HCT116 (cell line): ENCODE results near the gene ACOT4. TPM values are rescaled to one million over a fixed set of nuclear protein-coding genes. Genes with fewer than 3 reads are reported as not detected.
"Not testable (repeated sequence)": the region's sequence is repeated elsewhere in the genome, so short reads cannot be mapped to it uniquely, and the experiment has no call there.

ENCODE experiments used
- ATAC-seq: fragments of 200-7000 bp; cut with Tn5 transposase; 2 replicates; pipeline ENCODE4 v1.9.1; 2020; ENCODE audit warnings: mild to moderate bottlenecking, moderate library complexity
- BruUV-seq: library from RNA; stranded (reverse); fragments of 400-500 nt; replicated peaks from 2 replicates; lab custom pipeline; 2021; lab: Mats Ljungman, UMichigan
- CTCF ChIA-PET: fragments of 300-600 bp; sonication (Branson Sonifier 250); formaldehyde crosslinking; loops from one replicate; lab custom pipeline; 2021; ENCODE audit warnings: antibody characterized with exemption; lab: Charles Lee
- POLR2A ChIA-PET: fragments of 300-600, 350-600 bp; sonication (Branson Sonifier 250); formaldehyde crosslinking; loops from one replicate; lab custom pipeline; 2021; ENCODE audit warnings: antibody characterized with exemption; lab: Charles Lee
- RAD21 ChIA-PET, 2 experiments: fragments of 300-600 bp; sonication (Branson Sonifier 250); formaldehyde crosslinking; loops; one replicate each; lab custom pipeline; 2023; ENCODE audit warnings: low total read pairs in 2 of 2; ENCODE audit not compliant: uncharacterized antibody in 2 of 2, unreplicated experiment in 2 of 2, low non-redundant PET in 1 of 2; lab: Charles Lee
- DNase-seq: peaks from one replicate; pipeline ENCODE4 v3.0.0-alpha.2; 2010; ENCODE audit warnings: low read depth, low spot score
- H2AFZ ChIP-seq: fragments of 200-600 bp; shearing (Covaris generic), sonication (generic); 2 replicates; pipeline ENCODE4 v1.6.1; 2017; ENCODE audit warnings: low read depth, mixed run types, mixed read lengths, antibody characterized with exemption, low read length; ENCODE audit not compliant: poor library complexity, severe bottlenecking
- H3K27ac ChIP-seq: 2 replicates; pipeline ENCODE4 v1.5.1; 2012; ENCODE audit warnings: low read depth, low read length
- H3K27me3 ChIP-seq: fragments of 200-600 bp; sonication (generic); 2 replicates; pipeline ENCODE4 v1.6.1; 2016; ENCODE audit warnings: mixed run types, low read length, mixed read lengths; ENCODE audit not compliant: insufficient read depth
- H3K36me3 ChIP-seq, 2 experiments: fragments of 200-500 bp in 1 of 2; fragments of 200-600 bp in 1 of 2; sonication (Bioruptor generic) in 1 of 2; sonication (generic) in 1 of 2; 2 replicates each; pipeline versions ENCODE4 v1.5.1 to v1.6.1; 2014 to 2016; ENCODE audit warnings: low read length in 2 of 2, inconsistent platforms in 1 of 2, mixed read lengths in 1 of 2, mixed run types in 1 of 2; ENCODE audit not compliant: insufficient read depth in 2 of 2, control insufficient read depth in 1 of 2
- H3K4me1 ChIP-seq, 2 experiments: fragments of 200-600 bp in 1 of 2; sonication (generic) in 1 of 2; 2 replicates each; pipeline versions ENCODE4 v1.5.1 to v1.6.1; 2012 to 2017; ENCODE audit warnings: low read length in 2 of 2, inconsistent platforms in 1 of 2, mild to moderate bottlenecking in 1 of 2, mixed read lengths in 1 of 2, mixed run types in 1 of 2, moderate library complexity in 1 of 2; ENCODE audit not compliant: insufficient read depth in 2 of 2, control insufficient read depth in 1 of 2
- H3K4me2 ChIP-seq: fragments of 200-600 bp; sonication (generic); 2 replicates; pipeline ENCODE4 v1.6.1; 2017; ENCODE audit warnings: mixed run types, low read length, mixed read lengths
- H3K4me3 ChIP-seq, 2 experiments: fragments of 200-600 bp in 1 of 2; sonication (generic) in 1 of 2; replicated peaks in 1 of 2; 2 replicates each; pipeline ENCODE4 v1.5.1; 2011 to 2016; ENCODE audit warnings: low read length in 2 of 2, control low read depth in 1 of 2, low read depth in 1 of 2, mild to moderate bottlenecking in 1 of 2, mixed read lengths in 1 of 2, mixed run types in 1 of 2
- H3K79me2 ChIP-seq: fragments of 200-600 bp; sonication (generic); 2 replicates; pipeline ENCODE4 v1.6.1; 2017; ENCODE audit warnings: mild to moderate bottlenecking, mixed run types, low read length, moderate library complexity, mixed read lengths; ENCODE audit not compliant: insufficient read depth
- H3K9ac ChIP-seq: fragments of 200-600 bp; sonication (generic); 2 replicates; pipeline ENCODE4 v1.6.1; 2016; ENCODE audit warnings: low read length, mixed read lengths
- H3K9me2 ChIP-seq: fragments of 200-600 bp; sonication (generic), shearing (Covaris generic); 2 replicates; pipeline ENCODE4 v1.6.1; 2017; ENCODE audit warnings: mixed run types, mild to moderate bottlenecking, moderate library complexity; ENCODE audit not compliant: insufficient read depth
- H3K9me3 ChIP-seq, 2 experiments: fragments of 200-500 bp in 1 of 2; fragments of 200-600 bp in 1 of 2; sonication (Bioruptor generic) in 1 of 2; sonication (generic) in 1 of 2; 2 replicates each; pipeline ENCODE4 v1.6.1; 2014 to 2017; ENCODE audit warnings: low read length in 2 of 2, mixed read lengths in 2 of 2, inconsistent platforms in 1 of 2, low read depth in 1 of 2, mild to moderate bottlenecking in 1 of 2, mixed run types in 1 of 2, moderate library complexity in 1 of 2; ENCODE audit not compliant: control insufficient read depth in 1 of 2, insufficient read depth in 1 of 2
- H4K20me1 ChIP-seq: fragments of 200-600 bp; sonication (generic), shearing (Covaris generic); 2 replicates; pipeline ENCODE4 v1.6.1; 2017; ENCODE audit warnings: mixed run types, mild to moderate bottlenecking, moderate library complexity; ENCODE audit not compliant: insufficient read depth
- CBX3 ChIP-seq: IDR thresholded peaks from 2 replicates; pipeline ENCODE4 v1.6.1; 2012; ENCODE audit warnings: low read depth
- EZH2phosphoT487 ChIP-seq: fragments of 200-600 bp; IDR thresholded peaks from 2 replicates; pipeline ENCODE4 v1.6.1; 2018; ENCODE audit warnings: antibody characterized with exemption, borderline replicate concordance
- RAD21 ChIP-seq: IDR thresholded peaks from 2 replicates; pipeline ENCODE4 v1.6.1; 2012; ENCODE audit warnings: low read depth, mild to moderate bottlenecking
- SIN3A ChIP-seq: IDR thresholded peaks from 2 replicates; pipeline ENCODE4 v1.6.1; 2012; ENCODE audit warnings: low read depth
- intact Hi-C: fragments of 100-400 bp; cut with micrococcal nuclease; formaldehyde crosslinking; loops from 2 replicates; pipeline ENCODE4 v1.10.0; 2022
- total RNA-seq: library from RNA; stranded (reverse); gene quantifications from one replicate; pipeline ENCODE4 v1.2.1, GENCODE V29; 2021; ENCODE audit not compliant: unreplicated experiment
- TF ChIP-seq, protein P1 (sequence below), 3 experiments: fragments of 200-600 bp in 1 of 3; sonication (generic) in 1 of 3; IDR thresholded peaks in 2 of 3; conservative IDR thresholded peaks in 1 of 3; 2 replicates each; pipeline ENCODE4 v1.5.1; 2012 to 2017; ENCODE audit warnings: low read depth in 2 of 3, low read length in 2 of 3, antibody characterized with exemption in 1 of 3, borderline replicate concordance in 1 of 3, control low read depth in 1 of 3, mild to moderate bottlenecking in 1 of 3, mixed read lengths in 1 of 3, mixed run types in 1 of 3, moderate library complexity in 1 of 3; ENCODE audit not compliant: insufficient read depth in 1 of 3

ACOT4 gene
- total RNA-seq, 1 experiment from 2014 or later, result not detected

DNA sequence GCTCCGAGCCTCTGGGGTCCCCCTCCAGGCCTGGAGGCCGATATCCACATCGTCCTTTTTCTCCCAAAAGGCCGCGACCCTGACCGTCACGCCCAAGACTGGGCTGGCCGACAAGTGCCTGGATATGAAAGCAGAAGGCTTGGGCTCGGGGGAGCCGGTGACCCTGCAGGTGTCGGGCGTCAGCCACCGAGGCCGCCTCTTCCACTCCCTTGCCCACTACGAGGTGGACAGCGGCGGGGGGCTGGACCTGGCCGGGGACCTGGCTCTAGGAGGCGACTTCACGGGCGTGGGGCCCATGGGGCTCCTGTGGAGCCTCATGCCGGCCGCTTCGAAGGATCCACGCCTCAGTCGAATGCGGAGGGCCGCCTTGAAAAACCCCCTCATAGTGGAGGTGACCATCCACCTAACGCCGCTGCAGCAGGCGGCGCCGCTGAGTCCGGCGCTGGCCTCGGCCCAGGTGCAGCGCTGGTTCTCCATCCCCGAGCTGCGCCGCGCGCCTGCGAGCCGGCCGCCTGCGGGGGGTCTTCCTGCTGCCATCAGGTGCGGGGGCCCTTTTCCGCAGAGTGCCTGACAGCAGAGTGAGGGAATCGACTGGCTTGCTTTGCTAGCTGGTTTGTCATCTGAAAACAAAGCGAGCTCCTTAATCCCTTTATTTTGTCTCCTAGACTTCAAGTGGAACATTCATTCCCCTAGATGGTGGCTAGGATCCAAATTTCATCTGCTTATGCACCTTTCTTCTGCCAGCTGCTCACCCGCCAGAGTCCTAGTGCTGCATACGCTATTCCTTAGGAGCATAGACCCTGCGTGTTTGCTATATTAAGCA, 42.5 kb downstream of the ACOT4 start:
- POLR2A ChIA-PET, result no interaction called here
- peak overlapping the region; percentile 61; the same call in 1 of the 2 replicates for H3K4me2 ChIP-seq
- ATAC-seq (no peak), DNase-seq (no peak)
- no TSS peak for BruUV-seq
- RAD21 ChIA-PET, result interaction anchor here in 1 of 2 experiments (0.6 kb wide), 1 partner anchor 648 kb away, joined by 3 read pairs; no protein-coding TSS in a partner anchor
- H3K27me3 ChIP-seq, result no peaks in the 10 kb centered on the region
- intact Hi-C loops, result loop anchor here (5.0 kb wide), 1 partner anchor 462 kb away; no protein-coding TSS in a partner anchor
- H3K4me3 ChIP-seq, result no peak overlapping the region
- H3K4me1 ChIP-seq, result peaks cover 0 to 9% of the 10 kb centered on the region in 2 experiments; a peak in 2 of 4 replicates
- no peaks in the 10 kb centered on the region for H4K20me1 ChIP-seq
- H3K9ac ChIP-seq, result no peak overlapping the region
- no peaks in the 10 kb centered on the region for H3K79me2 ChIP-seq
- H3K36me3 ChIP-seq, result no peaks in the 10 kb centered on the region
- H3K9me3 ChIP-seq, result no peaks in the 10 kb centered on the region
- no peaks in the 10 kb centered on the region for H3K9me2 ChIP-seq
- CTCF ChIA-PET, result interaction anchor here (1.9 kb wide), 1 partner anchor 339 kb away, joined by 14 read pairs; no protein-coding TSS in a partner anchor
- H3K27ac ChIP-seq, result no peak overlapping the region
- H2AFZ ChIP-seq, result no peak overlapping the region
- TF ChIP-seq EZH2phosphoT487 (no peak), CBX3 (no peak), SIN3A (no peak), RAD21 (no peak)
- TF ChIP-seq, protein P1, sequence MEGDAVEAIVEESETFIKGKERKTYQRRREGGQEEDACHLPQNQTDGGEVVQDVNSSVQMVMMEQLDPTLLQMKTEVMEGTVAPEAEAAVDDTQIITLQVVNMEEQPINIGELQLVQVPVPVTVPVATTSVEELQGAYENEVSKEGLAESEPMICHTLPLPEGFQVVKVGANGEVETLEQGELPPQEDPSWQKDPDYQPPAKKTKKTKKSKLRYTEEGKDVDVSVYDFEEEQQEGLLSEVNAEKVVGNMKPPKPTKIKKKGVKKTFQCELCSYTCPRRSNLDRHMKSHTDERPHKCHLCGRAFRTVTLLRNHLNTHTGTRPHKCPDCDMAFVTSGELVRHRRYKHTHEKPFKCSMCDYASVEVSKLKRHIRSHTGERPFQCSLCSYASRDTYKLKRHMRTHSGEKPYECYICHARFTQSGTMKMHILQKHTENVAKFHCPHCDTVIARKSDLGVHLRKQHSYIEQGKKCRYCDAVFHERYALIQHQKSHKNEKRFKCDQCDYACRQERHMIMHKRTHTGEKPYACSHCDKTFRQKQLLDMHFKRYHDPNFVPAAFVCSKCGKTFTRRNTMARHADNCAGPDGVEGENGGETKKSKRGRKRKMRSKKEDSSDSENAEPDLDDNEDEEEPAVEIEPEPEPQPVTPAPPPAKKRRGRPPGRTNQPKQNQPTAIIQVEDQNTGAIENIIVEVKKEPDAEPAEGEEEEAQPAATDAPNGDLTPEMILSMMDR (IDR thresholded peaks at IDR 0.05 in 2 of 3, conservative IDR thresholded peaks at IDR 0.05 in 1 of 3; ENCODE audit: borderline replicate concordance in 1 of 3, insufficient read depth in 1 of 3, low read depth in 2 of 3, low read length in 2 of 3), result no peak

- H3K4me3 ChIP-seq, POLR2A ChIA-PET, H2AFZ ChIP-seq, BruUV-seq, H4K20me1 ChIP-seq, CTCF ChIA-PET, H3K9ac ChIP-seq, intact Hi-C loops, H3K4me2 ChIP-seq, H3K9me3 ChIP-seq, RAD21 ChIA-PET, H3K27me3 ChIP-seq, H3K9me2 ChIP-seq, H3K27ac ChIP-seq, DNase-seq, H3K36me3 ChIP-seq, ATAC-seq, H3K79me2 ChIP-seq: not testable (repeated sequence)
- H3K4me1 ChIP-seq, result peaks cover 4 to 18% of the 10 kb centered on the region in 2 experiments; a peak in 2 of 4 replicates
Observed at GRCh38 chr14:73636355-73636754, 44.7 kb downstream of the ACOT4 start.
